Activated CD4-positive, CD25-positive, alpha-beta regulatory T cell treated with anti-CD3 and anti-CD28 coated beads, Interleukin-2, amount 50 U/mL, for 72 hours (primary cell): ENCODE measurements around the gene SLX1A.
"Not testable (repeated sequence)": the region's sequence is repeated elsewhere in the genome, so short reads cannot be mapped to it uniquely, and the experiment has no call there.

Source experiments
- DNase-seq: peaks from one replicate; pipeline ENCODE4 v3.0.0; 2021

SLX1A gene

DNA sequence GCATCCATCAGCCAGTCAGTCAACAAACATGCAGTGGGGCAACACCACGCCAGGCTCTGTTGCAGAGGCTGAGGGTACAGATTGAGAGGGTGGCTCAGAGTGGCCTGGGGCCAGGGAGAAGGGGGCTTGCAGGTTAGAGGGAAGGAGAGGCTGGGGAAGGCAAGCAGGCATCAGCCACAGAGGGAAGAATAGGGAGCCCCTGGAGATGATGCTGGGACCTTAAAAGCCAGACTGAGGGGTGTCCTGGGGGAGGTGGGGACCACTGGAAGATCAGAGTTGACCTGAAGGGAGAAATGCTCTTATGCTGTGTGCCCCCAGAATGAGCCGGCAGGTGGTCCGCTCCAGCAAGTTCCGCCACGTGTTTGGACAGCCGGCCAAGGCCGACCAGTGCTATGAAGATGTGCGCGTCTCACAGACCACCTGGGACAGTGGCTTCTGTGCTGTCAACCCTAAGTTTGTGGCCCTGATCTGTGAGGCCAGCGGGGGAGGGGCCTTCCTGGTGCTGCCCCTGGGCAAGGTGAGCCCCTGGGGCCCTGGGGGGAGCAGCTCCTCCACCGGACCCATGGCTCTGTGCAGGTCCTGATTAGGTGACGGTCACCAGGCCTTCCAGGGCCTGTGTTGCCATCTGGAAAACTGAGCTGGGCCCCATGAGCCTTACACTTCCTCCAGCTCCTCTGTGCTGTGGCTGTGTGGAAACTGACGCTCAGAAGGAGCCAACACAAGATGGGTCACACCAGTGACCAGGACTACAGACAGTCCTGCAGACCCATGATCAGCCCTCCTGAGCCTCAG lies 8.6 kb upstream of the SLX1A start:
- DNase-seq = peak; percentile 37

GRCh38 chr16:30185683-30186421 lies 7.8 kb upstream of the SLX1A start:
- peak; percentile 70 for DNase-seq

DNA sequence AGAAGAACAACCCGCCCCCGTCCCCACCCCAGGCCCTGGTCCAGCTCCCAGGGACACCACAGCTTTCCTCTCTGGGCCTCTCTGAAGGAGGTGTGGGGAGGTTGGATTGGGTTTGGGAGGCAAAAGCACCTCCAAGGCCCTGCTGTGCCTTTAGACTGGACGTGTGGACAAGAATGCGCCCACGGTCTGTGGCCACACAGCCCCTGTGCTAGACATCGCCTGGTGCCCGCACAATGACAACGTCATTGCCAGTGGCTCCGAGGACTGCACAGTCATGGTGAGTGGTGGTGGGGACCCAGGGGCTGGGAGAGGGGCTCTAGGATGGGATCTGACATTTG lies 7.3 kb upstream of the SLX1A start:
- DNase-seq = no peak

DNA sequence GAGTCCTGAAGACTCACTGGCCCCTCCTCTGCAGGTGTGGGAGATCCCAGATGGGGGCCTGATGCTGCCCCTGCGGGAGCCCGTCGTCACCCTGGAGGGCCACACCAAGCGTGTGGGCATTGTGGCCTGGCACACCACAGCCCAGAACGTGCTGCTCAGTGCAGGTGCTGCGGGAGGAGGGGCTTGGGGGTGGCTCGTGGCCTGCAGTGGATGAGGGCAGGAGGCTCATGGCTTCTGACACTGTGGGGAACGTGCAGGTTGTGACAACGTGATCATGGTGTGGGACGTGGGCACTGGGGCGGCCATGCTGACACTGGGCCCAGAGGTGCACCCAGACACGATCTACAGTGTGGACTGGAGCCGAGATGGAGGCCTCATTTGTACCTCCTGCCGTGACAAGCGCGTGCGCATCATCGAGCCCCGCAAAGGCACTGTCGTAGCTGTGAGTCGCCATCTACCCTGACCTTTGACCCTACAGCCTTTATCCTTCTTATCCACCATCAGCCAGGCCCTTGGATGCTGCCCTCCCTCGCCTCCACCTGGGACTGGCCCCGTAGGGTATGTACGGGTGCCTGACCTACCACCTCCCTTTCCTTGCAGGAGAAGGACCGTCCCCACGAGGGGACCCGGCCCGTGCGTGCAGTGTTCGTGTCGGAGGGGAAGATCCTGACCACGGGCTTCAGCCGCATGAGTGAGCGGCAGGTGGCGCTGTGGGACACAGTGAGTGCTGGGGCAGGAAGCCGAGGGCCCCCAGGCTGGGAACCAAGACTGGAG lies 6.7 kb upstream of the SLX1A start:
- peak; percentile 92 for DNase-seq

DNA sequence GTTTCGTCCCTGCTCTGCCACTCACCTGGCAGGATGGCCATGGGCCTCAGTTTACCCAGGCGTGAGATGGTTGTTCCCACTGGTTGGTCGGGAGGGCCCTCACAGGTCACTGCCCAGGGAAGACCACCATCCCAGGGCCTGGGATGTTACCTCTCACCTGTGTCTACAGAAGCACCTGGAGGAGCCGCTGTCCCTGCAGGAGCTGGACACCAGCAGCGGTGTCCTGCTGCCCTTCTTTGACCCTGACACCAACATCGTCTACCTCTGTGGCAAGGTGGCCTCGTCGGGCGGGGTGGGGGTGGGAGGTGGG lies 6.2 kb upstream of the SLX1A start:
- DNase-seq = no peak

GRCh38 chr16:30187971-30188561 lies 5.6 kb upstream of the SLX1A start:
- DNase-seq = no peak

GRCh38 chr16:30191158-30191557 lies 2.5 kb upstream of the SLX1A start:
- DNase-seq = peak; percentile 27

GRCh38 chr16:30193098-30193497 lies 577 bp upstream of the SLX1A start:
- not testable (repeated sequence) for DNase-seq

GRCh38 chr16:30194172-30194925 lies 674 bp downstream of the SLX1A start:
- peak; percentile 27 for DNase-seq

GRCh38 chr16:30197001-30197400 lies 3.3 kb downstream of the SLX1A start:
- DNase-seq = peak; percentile 27

- not testable (repeated sequence) for DNase-seq
These were observed 5.4 kb downstream of the SLX1A start, which contains the start of gene SULT1A3 for GRCh38 chr16:30199049-30199448. TSS of gene SULT1A3 (plus strand) at chr16:30199255. CDS start at chr16:30200729, 1,474 bp downstream.

DNA sequence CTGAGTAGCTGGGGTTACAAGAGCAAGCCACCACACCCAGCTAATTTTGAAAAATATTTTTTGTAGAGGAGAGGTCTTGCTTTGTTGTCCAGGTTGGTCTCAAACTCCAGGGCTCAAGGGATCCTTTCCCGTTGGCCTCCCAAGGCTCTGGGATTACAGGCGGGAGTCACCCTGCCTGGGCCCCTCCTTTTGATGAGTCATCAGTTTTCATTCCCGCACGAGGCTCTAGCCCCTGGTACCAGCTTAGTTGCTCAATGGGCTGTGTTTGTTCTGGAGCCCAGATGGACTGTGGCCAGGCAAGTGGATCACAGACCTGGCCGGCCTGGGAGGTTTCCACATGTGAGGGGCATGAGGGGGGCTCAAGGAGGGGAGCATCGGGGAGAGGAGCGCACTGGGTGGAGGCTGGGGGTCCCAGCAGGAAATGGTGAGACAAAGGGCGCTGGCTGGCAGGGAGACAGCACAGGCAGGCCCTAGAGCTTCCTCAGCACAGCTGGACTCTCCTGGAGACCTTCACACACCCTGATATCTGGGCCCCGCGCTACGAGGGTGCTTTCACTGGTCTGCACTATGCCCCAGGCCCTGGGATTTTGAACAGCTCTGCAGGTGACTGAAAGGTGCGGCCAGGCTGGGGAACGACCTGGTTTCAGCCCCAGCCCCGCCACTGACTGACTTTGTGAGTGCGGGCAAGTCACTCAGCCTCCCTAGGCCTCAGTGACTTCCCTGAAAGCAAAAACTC lies 6.1 kb downstream of the SLX1A start:
- not testable (repeated sequence) for DNase-seq

GRCh38 chr16:30205541-30206236 lies 12.0 kb downstream of the SLX1A start:
- DNase-seq = peak; percentile 29

- DNase-seq = not testable (repeated sequence)
These were observed 12.6 kb downstream of the SLX1A start for GRCh38 chr16:30206252-30206651.

- DNase-seq = not testable (repeated sequence)
These were observed 13.5 kb downstream of the SLX1A start for GRCh38 chr16:30207063-30207704.

GRCh38 chr16:30209032-30209431 lies 15.4 kb downstream of the SLX1A start:
- not testable (repeated sequence) for DNase-seq

GRCh38 chr16:30211414-30211813 lies 17.7 kb downstream of the SLX1A start:
- DNase-seq = not testable (repeated sequence)

DNA sequence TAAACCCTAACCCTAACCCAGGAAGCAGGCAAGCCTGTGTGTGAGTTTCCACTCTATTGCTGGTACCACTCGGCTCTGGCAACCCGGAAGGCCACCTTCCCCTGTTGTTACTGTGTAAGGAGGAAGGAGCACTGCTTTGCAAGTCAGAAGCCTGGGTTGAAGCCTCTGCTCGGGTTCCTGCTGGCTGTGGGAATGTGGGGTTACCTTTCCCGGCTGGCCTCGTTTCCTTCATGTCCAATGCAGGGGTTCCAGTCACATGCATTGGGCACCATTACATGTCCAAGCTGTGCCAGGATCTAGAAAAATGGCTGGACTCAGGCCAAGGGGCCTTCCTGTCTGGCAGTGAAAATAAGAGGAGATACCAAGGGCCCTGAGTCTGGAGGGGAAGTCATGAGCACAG lies 23.4 kb downstream of the SLX1A start:
- not testable (repeated sequence) for DNase-seq
